Coronary artery (tissue), 2 donors: ENCODE results near the gene RASGRF1.

Experiments
- DNase-seq: peaks from one replicate; pipeline ENCODE4 v3.0.0-alpha.2; 2017; ENCODE audit warnings: low spot score
- H3K27ac ChIP-seq, 2 donors: fragments of 200-600 bp; sonication (generic); one replicate each; pipeline ENCODE4 v1.5.1; 2016 to 2019
- H3K4me3 ChIP-seq: fragments of 200-600 bp; sonication (generic); 2 replicates; pipeline ENCODE4 v1.5.1; 2016; ENCODE audit warnings: mild to moderate bottlenecking, moderate library complexity
- CTCF ChIP-seq: fragments of 200-600 bp; sonication (generic); IDR thresholded peaks from one replicate; pipeline ENCODE4 v1.5.1; 2019; ENCODE audit warnings: antibody characterized with exemption

RASGRF1 gene

DNA sequence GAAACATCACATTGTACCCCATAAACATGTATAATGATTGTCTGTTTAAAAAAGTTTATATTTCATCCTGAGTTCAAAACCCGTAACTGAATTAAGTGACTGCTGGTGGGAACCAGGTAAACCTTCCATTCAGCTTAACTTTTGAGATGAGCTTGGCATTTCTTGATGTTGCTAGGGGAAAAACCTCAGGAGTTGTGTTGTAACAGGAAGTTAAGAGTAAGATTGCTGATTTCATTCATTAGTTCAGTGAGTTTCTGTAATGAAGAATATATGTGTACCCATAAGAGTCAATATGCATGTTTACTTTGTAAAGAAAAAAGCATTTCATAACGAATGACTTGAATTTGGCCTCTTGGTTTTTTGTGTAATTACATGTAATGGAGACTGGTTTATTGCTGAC lies 178.3 kb downstream of the RASGRF1 start:
- DNase-seq, result no peak
- Histone ChIP-seq H3K27ac (no peak overlapping the region), H3K4me3 (no peak overlapping the region)
- no peak for TF ChIP-seq CTCF

GRCh38 chr15:78910271-78910670 lies 180.3 kb downstream of the RASGRF1 start:
- no peak overlapping the region for H3K4me3 ChIP-seq
- no peak for TF ChIP-seq CTCF
- no peak overlapping the region for H3K27ac ChIP-seq
- no peak for DNase-seq
